NOMO-1 treated with dmso at 0.1 percent for 144 hours (cell line): ENCODE measurements around the gene ARHGEF16.

ENCODE experiments used
- DNase-seq: peaks from one replicate; lab custom pipeline; 2025; ENCODE audit not compliant: unreplicated experiment; lab: John Stamatoyannopoulos, UW

ARHGEF16 gene

DNA sequence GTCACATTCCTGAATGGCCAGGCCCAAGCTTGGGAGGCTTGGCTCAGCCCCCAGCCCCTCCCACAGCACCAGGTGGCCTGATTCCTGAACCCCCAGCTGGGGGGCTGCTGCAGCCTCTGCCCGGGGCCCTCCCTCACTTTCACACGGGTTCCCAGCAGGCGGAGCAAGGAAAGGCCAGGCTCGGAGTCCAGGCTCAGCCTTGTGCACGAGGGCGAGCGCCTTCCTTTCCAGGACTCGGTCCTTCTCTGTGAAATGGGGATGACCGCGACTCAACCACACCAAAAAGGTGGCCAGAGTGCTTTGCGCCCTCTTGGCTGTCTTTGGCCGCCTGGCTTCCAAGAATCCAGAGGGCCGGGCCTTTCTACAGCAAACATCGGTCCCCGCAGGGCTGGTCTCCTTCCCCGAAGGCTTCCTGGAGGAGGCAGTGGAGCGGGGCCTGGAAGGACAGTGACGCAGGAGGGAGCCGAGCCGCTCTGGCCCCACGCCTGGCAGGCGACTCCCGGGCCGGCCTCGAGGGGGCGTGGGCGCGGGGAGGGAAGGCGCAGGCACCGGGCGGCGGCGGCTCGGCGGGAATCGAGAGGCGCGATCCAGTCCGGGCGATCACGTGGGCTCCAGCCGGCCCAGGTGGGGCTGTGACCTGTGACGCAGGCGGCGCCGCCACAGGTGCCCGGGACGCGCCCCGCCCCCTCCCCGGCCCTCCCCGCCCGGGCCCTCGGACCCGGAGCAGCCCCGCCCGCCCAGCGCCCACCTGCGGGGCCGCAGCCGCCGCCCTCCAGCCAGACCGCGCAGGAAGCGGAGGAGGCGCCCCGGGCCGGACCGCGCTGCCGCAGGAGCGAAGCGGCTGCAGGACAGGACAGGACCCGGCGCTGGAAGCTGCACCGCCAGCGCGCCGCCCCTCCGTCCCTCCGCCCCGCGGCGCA is at the start of gene ARHGEF16:
ARHGEF16 (plus strand) TSS at position 775 of the 920 bp plus-strand sequence. CDS start 8,420 bp downstream, outside the sequence.
- DNase-seq, result no peak

DNA sequence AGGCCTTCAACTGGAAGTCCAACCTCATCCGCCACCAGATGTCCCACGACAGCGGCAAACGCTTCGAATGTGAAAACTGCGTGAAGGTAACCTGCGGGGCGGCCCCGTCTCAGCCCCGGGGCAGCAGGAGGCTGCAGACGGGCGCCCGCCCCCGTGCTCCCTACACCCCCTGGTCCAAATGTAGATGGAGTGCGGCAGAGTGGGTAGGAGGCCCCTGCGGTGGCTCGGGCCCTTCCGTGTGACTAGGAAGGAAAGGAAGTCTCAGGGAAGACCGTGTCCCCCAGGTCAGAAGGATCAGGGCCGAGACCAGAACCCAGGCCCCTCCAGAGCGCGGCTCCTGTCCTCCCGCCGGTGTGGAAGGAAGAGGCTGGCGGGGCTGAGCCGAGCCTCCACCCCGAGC is 49.7 kb upstream of the ARHGEF16 start:
- no peak for DNase-seq

DNA sequence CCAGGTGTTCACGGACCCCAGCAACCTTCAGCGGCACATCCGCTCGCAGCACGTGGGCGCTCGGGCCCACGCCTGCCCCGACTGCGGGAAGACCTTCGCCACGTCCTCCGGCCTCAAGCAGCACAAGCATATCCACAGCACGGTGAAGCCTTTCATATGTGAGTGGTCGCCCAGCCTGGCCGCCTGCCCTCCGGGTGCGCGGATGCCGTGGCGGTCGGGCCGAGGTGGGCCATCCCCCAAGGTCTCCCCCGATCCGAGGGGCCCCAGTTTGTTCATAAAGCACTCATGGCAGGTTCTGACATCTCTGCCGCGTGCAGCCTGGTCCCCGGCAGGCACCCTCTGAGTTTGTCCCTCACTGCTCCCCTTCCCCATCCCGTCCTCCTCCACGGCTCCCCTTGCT is 49.0 kb upstream of the ARHGEF16 start:
- no peak for DNase-seq

DNA sequence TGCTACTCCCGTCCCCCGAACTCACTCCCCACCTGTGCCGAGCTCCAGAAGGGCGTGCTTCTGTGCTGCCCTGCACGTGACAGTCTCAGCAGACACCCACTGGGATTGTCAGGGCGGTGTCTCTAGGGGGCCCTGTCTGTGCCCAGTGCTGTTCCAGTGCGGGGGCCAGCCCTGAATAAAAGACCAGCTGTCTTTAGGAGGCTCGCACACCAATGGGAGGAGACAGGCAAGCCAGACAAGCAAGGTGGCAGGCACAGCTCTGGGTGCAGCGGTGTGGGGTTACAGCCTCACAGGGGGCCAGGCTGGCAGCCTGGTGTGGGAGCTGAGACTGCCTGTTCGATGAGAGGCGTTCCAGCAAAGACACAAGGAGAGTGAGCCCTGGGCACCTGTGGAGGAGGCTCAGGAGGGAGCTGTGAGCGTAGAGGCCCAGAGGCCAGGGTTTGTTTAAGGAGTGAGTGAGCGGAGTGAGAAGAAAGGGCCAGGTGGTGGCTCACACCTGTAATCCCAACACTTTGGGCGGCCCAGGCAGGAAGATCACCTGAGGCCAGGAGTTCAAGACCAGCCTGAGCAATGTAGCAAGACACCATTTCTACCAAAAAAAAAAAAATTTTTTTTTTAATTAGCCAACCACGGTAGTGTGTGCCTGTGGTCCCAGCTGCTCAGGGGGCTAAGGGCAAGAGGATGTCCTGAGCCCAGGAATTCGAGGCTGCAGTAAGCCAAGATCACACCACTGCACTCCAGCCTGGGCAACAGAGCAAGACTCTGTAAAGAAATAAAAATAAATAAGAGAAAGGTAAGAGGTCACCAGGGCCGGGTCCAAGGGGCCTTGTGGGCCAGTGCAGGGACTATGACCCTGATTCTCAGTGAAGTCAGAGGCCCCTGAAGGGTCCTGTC is 48.2 kb upstream of the ARHGEF16 start:
- no peak for DNase-seq

DNA sequence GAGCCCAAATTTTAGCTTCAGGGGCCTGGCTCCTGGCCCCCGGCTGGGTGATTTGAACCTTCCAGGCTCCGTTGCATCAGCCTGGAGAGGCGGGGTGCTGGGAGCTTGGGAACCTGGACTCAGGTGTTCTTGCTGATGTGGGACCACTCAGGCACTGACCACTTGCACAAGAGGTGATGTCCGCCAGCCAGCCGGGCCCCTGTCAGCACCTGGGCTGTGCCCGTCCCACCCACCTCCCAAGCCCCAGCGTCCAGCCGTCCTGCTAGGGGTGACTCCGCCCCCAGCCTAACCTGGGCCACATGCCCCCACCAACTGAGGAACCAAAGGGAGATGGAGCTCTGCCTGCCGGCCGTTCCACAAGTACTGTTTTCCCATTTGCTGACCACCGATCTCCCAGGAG is 47.4 kb upstream of the ARHGEF16 start:
- no peak for DNase-seq

DNA sequence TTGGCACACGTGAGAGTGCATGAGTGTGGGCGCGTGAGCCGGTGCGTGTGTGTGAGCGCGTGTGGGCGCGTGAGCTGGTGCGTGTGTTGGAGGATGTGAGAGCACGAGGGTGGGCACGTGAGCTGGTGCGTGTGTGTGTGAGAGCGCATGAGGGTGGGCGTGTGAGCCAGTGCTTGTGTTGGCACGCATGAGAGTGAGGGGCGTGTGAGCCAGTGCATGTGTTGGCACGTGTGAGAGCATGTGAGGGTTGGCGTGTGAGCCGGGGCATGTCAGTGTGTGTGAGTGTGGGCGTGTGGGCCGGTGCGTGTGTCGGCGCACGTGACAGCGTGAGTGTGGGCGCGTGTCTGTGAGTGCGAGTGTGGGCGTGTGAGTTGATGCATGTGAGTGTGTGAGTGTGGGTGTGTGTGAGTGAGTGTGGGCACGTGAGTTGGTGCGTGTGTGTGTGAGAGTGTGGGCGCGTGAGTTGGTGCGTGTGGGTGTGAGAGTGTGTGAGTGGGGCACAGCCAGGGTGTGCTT is 45.7 kb upstream of the ARHGEF16 start:
- DNase-seq, result no peak

DNA sequence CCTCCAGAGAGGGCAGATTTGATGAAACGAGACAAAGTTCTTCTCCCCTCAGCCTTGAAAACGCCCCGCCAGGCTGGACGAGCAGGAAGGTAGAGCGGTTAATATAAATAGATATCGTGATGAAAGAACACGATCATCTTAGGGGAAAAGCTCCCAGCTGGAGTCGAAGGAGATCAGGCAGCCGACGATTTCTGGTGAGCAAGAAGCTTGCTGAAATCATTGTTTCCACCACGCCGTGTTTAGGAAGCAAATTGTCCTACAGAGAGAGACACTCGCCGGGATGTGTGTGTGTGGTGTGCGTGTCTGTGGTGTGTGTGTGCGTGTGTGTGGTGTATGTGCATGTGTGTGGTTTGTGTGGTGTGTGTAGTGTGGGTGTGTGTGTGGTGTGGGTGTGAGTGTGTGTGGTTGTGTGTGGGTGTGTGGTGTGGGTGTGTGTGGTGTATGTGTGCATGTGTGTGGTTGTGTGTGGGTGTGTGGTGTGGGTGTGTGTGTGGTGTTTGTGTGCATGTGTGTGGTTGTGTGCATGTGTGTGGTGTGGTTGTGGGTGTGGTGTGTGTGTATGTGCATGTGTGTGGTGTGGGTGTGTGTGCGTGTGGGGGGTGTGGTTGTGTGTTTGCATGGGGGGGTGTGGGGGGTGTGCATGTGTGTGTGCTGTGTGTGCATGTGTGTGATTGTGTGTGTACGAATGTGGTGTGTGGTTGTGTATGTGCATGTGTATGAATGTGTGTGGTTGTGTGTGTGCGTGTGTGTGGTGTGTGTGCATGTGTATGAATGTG is 44.9 kb upstream of the ARHGEF16 start:
- no peak for DNase-seq

DNA sequence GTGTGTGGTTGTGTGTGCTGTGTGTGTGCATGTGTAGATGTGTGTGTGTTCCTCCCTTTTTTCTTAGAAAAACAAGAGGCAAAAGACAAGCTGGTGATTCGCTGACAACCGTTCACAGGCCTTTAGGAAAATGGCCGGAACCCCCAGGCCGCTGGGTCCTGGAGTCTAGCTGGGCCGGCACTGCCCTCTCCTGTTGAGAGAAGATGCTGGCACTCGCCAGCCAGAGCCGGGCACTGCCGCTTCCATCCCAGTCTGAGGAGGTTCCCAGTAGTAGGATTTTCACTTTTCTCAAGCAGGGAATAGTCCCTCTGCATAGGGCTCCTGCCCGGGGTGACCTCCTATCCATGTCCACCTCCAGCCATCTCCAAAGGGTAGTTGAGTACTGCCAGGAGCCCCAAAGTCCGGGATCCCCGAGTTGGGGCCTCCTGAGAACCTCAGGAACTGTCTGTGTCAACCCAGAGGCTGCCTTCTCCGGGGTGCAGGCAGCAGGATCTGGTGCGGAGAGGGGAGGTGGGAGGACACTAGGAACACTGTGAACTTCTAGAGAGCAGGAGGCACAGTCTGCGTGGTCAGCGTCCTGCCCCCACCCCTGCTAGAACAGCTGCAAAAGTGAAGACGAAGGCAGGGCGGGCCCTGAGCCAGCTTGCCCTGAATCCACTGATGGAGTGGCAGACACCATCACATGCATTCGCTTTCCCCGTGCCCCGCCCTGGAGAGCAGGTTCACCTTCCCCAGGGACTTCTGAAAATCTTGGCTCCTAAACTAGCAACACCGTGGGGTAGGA is 44.1 kb upstream of the ARHGEF16 start:
- no peak for DNase-seq

DNA sequence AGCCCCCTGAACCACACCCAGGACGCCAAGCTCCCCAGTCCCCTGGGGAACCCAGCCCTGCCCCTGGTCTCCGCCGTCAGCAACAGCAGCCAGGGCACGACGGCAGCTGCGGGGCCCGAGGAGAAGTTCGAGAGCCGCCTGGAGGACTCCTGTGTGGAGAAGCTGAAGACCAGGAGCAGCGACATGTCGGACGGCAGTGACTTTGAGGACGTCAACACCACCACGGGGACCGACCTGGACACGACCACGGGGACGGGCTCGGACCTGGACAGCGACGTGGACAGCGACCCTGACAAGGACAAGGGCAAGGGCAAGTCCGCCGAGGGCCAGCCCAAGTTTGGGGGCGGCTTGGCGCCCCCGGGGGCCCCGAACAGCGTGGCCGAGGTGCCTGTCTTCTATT is 42.7 kb upstream of the ARHGEF16 start:
- DNase-seq, result no peak

DNA sequence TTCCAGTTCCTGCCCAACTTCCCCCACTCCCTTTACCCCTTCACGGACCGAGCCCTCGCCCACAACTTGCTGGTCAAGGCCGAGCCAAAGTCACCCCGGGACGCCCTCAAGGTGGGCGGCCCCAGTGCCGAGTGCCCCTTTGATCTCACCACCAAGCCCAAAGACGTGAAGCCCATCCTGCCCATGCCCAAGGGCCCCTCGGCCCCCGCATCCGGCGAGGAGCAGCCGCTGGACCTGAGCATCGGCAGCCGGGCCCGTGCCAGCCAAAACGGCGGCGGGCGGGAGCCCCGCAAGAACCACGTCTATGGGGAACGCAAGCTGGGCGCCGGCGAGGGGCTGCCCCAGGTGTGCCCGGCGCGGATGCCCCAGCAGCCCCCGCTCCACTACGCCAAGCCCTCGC is 42.1 kb upstream of the ARHGEF16 start:
- no peak for DNase-seq

DNA sequence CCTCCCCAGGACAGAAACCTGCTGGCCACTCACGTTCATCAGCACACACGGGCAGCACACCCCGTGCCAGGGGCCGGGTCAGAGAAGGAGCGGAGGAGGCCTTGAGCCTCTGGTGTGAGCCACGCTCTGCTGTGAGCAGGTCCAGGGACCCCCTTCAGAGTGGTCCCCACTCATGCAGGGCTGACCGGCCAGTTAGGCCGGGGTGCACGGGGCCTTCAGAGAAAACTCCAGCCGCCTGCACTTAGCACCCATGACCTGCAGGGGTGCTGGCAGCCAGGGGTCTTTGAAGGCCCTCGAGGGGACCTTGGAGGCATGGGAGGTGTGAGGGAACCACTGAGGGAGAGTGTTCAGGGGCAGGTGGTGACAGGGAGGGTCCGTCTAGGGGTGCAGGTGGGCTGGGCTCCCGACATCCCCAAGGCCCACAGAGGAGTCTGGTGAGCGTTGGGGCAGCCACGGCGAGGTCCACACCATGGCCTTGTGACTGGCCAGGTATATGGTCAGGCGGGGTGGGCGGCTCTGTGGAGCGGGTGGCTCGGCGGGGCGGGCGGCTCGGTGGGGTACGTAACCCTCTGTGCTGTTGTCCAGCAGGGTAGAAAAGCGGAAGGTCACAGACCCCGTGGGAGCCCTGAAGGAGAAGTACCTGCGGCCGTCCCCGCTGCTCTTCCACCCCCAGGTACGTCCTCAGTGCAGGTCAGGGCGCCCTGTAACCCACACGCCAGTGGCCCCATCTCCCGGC is 40.3 kb upstream of the ARHGEF16 start:
- no peak for DNase-seq

DNA sequence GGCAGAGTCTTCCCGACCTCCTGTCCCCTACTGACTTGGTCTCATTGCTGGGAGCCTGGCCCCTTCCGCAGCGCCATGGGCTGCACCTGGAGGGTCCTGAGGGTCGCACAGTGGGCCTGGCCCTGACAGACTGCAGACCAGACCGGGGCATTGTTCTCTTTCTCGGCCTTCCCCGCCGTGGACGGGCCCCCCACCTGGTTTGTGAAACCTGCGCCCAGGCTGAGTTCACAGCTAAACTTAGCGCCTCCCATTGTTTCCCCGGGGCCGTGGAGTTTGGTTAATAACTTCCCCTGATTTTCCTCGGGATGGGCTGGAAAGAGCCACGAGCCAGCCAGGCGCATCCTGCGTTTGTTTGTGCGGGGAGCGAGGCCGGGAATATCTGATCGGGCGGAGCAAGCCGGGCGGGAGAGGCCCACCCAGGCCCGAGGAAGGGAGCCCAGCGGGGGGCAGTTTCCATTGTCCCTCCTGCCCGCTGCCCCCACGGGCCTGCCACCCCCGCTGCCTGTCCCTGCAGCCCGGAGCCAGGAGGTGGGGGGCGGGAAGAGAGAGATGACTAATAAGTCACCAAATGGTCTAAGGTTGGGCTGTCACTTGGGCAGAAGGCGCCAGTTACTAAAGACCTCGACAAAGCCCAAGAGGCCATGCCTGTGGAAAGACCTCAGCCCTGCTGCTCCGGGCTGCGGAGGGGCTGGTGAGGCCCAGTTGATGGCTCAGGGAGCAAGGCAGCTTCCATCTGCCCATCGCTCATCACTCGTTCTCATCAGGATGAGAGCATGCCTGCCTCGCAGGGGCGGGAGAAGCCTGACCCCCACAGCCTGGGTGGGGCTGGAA is 39.0 kb upstream of the ARHGEF16 start:
- no peak for DNase-seq

DNA sequence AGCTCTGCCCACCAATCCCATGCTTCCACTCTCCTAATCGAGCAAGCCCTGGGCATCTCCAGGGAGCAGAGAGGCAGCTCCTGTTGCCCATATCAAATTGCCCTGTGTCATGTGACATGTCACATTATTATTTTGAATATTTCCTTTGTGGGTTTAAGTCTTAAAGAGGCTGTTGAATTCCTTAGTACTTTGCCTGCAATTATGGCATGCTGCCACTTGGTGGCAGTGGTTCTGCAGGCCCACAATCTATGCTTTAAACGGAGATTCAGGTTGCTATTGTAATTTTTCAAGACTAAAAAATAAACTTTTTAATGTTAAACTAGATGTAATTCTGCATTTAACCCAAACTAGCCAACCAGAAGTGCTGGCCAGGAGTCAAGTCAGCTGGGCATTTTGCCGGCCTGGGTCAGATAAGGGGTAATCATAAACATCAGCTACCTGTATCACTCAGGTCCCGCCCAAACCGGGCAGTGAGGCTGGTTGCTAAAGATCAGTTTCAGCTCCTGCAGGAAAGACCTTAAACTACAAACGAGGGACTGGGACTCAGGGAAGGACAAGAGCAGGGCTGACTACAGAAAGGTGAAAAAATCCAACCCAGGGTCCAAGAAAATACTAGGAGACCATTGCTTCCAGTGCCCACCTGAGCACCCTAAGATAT is 37.3 kb upstream of the ARHGEF16 start:
- no peak for DNase-seq

DNA sequence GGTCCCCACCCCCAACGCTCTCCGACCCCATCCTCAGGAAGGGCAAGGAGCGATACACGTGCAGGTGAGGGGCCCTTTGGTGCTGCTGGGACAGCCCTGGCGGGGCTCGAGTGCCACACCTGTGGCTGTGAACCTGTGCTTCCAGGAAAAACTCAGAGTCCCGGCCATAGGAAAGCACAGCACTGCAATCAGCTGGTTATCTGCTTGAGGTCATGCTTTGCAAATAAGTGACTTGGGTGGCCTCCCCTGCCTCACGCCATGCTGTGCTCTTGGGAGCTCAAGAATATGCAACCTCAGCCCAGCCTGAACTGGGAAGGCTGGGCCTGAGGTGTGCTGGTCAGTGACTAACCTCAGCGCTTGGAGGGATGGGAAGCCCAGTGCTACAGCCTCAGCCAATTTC is 36.5 kb upstream of the ARHGEF16 start:
- no peak for DNase-seq

DNA sequence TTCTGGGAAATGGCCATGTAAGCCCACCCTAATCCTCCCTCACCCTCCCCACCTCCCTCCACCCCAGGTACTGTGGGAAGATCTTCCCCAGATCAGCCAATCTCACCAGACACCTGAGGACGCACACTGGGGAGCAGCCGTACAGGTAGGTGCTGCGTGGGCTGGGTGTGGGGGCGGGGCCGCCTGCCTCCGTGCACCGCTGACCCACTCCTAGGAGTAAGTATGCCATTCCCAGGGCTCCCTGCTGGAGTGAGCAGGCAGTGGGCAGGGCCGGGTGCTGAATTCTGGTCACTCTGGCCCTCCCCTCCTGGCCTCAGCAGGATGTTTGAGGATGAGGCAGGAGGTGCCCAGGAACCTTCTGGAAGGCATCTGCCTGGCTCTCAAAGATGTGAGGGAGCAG is 35.9 kb upstream of the ARHGEF16 start:
- no peak for DNase-seq

DNA sequence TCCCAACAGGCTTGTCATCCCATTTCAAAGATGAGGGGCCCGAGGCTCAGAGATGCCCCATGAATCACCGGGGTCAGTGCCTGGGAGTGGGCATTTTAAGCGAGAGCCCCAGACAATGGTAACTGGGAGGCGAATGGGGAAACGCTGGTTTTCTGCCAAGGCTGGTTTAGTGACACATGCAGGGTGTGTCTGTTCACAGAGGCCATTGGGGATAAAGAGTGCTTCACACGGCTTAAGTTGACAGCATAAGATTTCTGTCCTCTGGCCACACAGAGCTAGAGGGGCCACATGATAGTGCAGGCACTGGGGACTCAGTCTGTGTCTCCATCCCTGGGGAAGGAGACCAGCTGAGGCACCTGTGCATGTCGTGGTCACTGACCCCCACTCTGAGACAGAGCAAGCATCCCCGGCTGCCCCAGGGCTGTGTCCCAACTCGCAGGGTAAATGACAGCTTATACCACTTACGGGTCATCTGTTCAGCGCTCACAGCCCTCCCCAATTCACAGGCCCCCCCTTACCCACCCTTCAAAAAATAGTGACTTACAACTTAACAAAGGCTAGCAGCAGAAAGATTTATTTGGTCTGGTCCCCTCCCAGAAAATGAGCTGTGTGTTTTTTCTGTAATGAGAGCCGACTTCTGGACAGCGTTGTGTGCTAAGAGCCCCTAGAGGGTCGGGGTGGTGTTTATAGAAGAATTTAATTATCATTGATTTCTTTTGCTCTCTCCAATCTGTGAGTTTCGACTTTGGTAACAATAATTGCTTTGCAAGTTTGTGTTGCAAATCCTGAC is 34.9 kb upstream of the ARHGEF16 start:
- no peak for DNase-seq

DNA sequence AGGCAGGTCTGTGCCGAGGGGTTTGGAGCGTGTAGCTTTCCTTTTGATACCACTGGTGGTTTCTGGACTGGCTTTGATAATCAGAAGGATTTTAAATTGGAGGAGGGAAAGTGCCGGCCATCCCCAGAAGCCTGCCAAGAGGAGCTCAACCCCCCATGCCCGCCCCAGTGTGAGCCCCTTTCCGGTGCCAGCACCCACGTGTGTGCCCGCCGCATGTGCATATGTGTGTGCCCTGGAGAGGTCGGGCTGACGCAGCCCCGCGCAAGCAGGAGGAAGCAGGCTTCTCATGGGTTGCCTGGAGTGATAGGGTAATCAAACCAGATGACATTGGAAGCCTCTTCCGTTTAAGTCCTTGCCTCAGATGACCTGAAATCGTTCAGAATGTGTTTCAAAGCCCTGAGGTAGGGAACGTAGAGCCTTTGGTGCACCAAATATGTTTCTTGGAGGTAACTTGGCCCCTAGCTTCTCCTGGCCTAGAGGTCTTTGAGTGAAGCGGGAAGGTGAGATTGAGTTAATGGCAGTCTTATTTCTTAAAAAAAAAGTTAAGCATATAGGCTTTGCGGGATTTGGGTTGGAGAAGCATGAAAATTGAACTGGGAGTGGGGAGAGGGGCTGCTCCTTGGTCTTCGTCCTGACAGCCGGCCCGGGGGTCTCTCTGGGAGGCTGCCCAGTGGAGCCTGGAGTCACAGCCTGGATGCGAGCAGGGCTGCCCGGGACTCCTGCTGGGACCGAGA is 34.1 kb upstream of the ARHGEF16 start:
- DNase-seq, result no peak
